CD4-positive, alpha-beta T cell treated with Interleukin-6 at 100 ng/mL for 8 hours (primary cell): ENCODE results near the gene SLC41A3.

Experiments
- DNase-seq: peaks from one replicate; pipeline ENCODE4 v3.0.0-alpha.2; 2020; ENCODE audit warnings: mixed read lengths, low spot score

Gene SLC41A3

GRCh38 chr3:126119976-126120375, 36.1 kb upstream of the SLC41A3 start:
- no peak for DNase-seq

DNA sequence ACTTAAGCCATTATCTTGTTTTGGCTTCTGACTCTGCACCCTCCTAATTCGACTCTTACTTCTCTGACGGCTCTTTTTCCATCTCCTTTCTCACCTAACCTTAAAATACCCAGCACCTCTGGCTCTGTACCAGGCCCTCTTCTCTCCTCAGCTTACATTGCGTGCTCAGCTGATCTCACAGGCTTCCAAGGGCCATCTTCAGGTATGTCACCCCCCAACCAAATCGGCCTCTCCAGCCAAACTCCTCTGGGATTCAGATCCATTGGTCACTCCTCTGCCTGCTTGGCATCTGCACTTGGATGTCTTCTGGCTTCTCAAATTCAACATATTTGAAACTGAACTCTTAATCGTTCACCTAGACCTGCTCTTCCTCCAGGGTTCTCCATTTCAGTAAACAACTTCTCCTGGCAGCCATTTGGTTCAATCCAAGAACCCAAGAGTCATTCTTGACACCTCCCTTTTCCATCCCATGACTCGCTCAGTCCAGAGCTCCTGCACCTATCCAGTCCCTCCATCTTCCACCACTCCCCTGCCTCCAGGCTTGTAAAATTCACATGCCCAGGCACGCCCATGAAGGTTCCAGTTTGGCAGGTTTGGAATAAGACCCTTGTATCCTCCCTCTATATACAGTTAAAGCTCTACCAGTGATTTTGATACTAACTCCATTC, 35.2 kb upstream of the SLC41A3 start:
- DNase-seq: no peak

DNA sequence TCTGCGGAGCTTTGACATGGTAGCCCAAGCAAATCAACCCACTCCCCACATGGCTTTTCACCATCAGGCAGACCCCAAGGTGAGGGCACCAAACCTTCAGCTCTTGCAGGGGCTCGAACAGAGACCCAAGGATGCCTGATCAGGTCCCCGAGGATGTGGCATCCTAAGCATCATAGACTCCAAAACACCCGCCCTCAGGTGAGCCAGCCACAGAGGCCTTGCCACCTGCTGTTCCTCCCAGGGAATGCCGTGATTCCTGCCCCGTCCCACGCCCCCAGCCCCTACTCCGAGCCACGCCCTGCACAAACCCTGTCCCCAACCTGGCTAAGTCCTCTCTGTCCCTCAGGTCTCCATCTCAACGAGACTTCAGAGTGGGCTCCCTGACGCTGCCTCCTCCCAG, 34.7 kb upstream of the SLC41A3 start:
- DNase-seq: no peak

- no peak for DNase-seq
Measured at GRCh38 chr3:126117786-126118185, 33.9 kb upstream of the SLC41A3 start.

DNA sequence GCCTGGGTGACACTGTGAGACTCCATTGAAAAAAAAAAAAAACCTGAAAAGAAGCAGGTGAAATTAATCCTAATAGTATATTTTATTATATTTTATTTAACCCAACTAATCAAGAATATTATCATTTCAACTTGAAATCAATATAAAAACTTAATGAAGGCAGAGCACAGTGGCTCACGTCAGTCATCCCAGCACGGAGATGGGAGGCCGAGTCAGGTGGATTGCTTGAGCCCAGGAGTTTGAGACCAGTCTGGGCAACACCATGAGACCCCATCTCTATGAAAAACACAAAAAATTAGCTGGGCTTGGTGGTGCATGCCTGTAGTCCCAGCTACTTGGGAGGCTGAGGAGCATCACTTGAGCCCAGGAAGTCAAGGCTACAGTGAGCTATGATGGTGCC, 33.3 kb upstream of the SLC41A3 start:
- no peak for DNase-seq

DNA sequence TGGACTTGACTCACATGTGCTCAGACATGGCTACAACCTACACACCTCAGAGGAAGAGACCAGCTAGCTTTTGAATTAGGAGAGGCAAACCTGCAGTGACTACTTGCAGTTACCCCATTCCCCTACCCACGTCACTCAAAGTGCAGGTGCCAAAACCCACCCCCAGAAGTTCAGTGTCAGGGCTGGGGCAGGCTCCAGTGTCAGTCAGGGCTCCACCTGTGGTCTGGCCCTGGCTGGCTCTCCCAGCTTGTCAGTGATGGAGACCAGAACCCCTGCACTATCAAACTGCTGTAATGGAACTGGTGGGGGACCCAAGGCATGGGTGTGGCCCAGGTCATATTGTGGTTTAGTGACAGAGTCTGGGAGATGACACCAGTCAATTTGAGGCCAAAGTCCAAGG, 32.6 kb upstream of the SLC41A3 start:
- DNase-seq: no peak

- DNase-seq: no peak
Measured at GRCh38 chr3:126114443-126115386, 30.8 kb upstream of the SLC41A3 start.

DNA sequence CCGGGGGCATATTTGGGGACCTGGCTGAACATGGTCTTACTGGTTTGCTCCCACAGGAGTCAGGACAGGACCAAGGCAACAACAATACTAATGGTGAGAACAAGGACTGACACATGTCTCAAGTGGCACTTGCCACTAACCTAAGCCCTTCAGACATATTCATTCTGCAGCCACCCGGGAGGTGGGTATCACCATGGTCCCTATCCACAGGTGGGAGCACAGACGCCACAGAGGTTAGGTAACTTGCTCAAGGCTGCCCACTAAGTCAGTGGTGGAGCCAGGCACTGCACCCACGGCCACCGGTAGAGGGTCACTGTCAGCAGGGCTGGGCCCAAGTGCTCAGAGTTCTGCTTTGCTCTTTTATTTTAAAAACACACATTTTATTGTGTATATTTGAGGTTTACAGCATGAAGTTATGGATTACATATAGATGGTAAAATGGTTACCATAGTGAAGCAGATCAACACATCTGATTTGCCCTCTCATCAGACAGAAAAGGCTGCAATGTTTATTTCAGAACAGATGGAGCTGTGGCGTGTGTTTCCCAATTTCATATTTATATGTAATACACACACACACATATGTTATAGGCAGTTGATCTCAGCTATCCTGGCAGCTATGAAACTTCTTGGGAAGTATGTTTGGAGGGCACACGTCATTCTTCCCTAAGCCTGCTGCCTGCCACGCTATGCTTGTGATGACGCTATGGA, 30.0 kb upstream of the SLC41A3 start:
- no peak for DNase-seq

DNA sequence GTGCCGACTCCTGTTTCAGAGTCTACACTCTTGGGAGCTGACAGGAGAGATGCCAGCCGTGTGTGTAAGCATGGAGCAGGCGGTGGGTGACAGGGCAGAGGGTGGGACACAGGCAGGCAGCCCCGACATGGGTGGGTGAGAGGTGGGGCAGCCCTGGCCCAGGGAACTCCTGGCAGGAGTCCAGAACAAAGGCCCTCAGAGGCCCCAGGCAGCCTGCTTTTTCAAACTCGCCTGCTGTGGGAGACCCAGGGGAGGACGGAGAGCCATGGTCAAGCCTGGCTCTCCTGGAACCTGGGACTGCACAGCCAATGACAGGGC, 29.3 kb upstream of the SLC41A3 start:
- no peak for DNase-seq

- no peak for DNase-seq
Measured at GRCh38 chr3:126112531-126113237, 28.8 kb upstream of the SLC41A3 start.

- no peak for DNase-seq
Measured at GRCh38 chr3:126111566-126112475, 27.9 kb upstream of the SLC41A3 start.

DNA sequence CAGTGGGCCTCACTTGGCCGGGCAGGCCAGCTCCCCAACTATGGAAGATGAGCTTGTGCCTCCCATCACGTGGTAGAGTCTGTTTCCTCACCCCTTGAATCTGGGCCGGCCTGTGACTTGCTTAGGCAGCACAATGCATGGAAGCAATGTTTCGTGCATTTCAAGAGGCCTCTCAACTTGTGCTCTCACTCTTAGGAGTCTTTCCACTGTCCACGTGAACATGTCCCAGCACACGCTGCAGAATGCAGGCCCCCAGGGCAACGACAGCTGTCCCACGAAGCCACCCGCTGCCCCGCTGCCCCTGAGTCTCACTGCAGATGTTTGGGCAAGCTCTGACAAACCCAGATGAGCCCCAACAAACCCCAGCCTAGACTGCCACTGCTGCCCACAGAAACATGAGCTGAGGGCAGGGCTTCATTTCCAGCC, 27.2 kb upstream of the SLC41A3 start:
- DNase-seq: no peak

DNA sequence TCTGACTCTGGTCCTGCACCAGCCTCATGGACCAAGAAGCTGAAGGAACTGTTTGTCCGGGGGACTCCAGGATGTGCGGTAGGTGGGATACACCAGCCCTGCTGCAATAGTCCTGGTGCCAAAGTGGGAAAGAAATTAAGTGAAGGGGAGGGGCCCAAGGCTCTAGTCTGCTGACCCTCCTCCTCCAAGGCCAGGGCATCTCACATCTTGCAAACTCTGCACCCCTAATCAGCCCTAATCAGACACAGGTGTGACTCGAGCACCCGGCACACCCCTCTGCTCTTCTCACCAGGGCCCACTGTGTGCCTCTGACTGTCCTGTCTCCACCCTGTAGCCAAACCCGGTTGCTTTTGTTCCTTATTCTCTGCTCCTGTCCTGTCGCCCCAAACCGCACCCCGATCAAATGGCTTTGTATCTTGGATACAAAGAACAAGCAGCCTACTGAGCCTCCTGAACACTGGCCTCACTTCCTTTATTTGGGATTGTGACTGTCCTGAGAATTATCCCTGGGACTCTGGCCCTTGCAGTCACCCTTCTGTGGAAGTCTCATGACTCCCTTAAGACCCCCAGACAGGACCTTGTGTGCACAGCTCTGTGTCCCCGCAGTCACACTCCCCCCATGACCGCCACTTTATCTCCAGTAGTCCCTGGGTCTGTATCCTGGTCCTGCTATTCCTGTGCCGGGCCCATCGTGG, 26.7 kb upstream of the SLC41A3 start:
- no peak for DNase-seq

DNA sequence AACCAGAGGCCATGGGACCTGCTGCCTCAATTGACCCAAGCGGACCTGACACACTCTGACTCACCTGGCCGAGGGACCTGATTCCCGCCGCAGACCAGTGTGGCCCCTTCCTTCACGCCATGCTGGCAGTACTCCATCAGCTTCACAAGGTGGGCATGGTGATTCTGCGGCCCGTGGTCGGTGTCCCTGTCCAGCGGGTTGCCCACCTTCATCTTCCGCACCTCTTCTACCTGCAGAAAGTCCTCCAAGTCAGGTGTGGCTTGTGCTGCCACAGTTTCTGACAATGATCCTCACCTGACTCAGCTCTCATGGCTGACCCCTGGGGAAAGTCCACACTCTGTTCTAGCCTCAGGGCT, 25.9 kb upstream of the SLC41A3 start:
- DNase-seq: no peak

DNA sequence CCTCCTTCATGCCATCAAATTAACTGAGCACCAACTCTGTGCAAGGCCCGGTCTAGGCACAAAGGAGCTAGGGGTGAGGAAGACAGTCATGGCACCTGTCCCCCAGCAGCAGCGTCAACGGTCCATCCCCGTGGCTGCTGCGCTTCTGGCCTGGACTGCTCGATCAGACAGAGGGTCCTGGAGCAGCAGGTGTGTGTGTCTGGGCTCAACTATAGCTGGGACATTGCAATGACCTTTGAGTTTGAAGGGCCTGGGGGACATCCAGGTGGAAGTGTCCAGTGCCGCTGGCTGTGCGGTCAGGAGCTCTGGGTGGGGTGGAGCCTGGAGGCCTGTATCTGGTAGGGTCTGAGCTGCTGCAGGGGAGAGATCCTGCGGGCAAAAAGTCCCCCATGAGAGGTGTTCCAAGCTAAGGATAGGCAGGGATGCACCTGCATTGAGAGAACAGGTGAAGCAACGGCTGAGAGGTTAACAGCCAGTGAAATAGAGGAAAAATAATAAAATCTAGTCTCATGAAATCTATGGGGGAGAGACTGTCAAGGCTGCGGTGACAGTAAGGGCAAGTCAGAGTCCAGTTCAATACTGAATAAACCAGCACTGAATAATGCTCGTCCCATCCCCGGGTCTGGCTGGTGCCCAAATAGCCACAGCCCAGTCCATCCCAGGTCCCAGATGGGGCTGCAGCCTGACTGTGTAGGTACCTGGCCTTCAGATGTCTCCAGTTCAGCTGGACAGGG, 25.4 kb upstream of the SLC41A3 start:
- DNase-seq: no peak

GRCh38 chr3:126108676-126109050, 24.7 kb upstream of the SLC41A3 start:
- DNase-seq: no peak

DNA sequence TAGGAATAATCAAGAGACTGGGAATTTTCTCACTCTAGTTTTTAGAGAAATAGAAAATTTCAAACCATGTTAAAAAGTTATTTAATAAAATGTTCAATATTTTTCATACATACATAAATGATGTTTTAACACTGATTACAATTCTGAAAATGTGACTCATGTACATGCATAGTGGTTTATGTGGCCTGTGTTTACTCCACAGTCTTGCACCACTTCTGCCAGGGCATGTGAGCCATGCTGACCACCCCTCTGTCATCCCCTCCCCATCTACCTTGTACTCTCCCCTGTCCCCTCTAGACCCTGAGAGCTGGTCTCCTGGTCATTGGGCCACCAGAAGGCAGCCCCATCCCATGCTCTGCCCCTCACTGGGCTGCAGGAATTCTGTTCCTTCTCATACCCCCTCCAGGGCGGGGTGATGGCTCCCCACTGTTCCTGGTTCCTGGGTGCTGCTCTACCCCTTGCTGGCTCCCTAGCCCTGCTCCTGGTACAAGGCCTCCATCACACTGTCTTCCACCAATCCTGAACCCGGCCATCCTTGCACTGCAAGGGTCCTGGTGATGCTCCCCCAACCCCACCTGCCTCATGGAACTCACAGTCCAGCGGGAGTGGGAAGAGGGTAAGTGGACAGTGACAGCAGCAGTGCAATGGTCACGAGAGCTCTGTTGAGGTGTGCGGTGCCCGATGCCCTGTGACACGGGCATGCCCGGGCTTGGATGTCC, 24.2 kb upstream of the SLC41A3 start:
- no peak for DNase-seq

- DNase-seq: no peak
Measured at GRCh38 chr3:126107203-126107939, 23.4 kb upstream of the SLC41A3 start.
